Hepatocyte (in vitro differentiated cells): Measurements from ENCODE around the gene SMAD3. TPM values are rescaled to one million over a fixed set of nuclear protein-coding genes. Genes with fewer than 3 reads are reported as not detected.

Experiments used
- DNase-seq: peaks from one replicate; pipeline ENCODE4 v3.0.0-alpha.2; 2016; ENCODE audit warnings: low spot score
- H2AFZ ChIP-seq: fragments of 200-600 bp; sonication (generic); 2 replicates; pipeline ENCODE4 v1.6.0; 2016; ENCODE audit warnings: antibody characterized with exemption, mild to moderate bottlenecking
- H3K27ac ChIP-seq: fragments of 200-600 bp; sonication (generic); 2 replicates; pipeline ENCODE4 v1.5.1; 2016; ENCODE audit warnings: mild to moderate bottlenecking
- H3K27me3 ChIP-seq: fragments of 200-600 bp; sonication (generic); 2 replicates; pipeline ENCODE4 v1.6.1; 2016
- H3K36me3 ChIP-seq: fragments of 200-600 bp; sonication (generic); replicated peaks from 2 replicates; pipeline ENCODE4 v1.5.1; 2016; ENCODE audit warnings: low read depth; ENCODE audit not compliant: insufficient read depth
- H3K4me1 ChIP-seq: fragments of 200-600 bp; sonication (generic); 2 replicates; pipeline ENCODE4 v1.5.1; 2016; ENCODE audit warnings: mild to moderate bottlenecking, moderate library complexity; ENCODE audit not compliant: insufficient read depth
- H3K4me2 ChIP-seq: fragments of 200-600 bp; sonication (generic); 2 replicates; pipeline ENCODE4 v1.6.0; 2016
- H3K4me3 ChIP-seq: fragments of 200-600 bp; sonication (generic); 2 replicates; pipeline ENCODE4 v1.5.1; 2016; ENCODE audit warnings: mild to moderate bottlenecking
- H3K79me2 ChIP-seq: fragments of 200-600 bp; sonication (generic); 2 replicates; pipeline ENCODE4 v1.6.0; 2017; ENCODE audit warnings: mild to moderate bottlenecking
- H3K9me2 ChIP-seq: fragments of 200-600 bp; sonication (generic); replicated peaks from 2 replicates; pipeline ENCODE4 v1.6.0; 2017; ENCODE audit warnings: mild to moderate bottlenecking; ENCODE audit not compliant: insufficient read depth
- H3K9me3 ChIP-seq: fragments of 200-600 bp; sonication (generic); 2 replicates; pipeline ENCODE4 v1.5.1; 2016; ENCODE audit warnings: low read depth, mild to moderate bottlenecking
- H4K20me1 ChIP-seq: fragments of 200-600 bp; sonication (generic); 2 replicates; pipeline ENCODE4 v1.6.0; 2016; ENCODE audit warnings: mild to moderate bottlenecking; ENCODE audit not compliant: insufficient read depth, poor library complexity, severe bottlenecking
- CTCF ChIP-seq: fragments of 200-600 bp; sonication (generic); IDR thresholded peaks from 2 replicates; pipeline ENCODE4 v1.5.1; 2016; ENCODE audit warnings: antibody characterized with exemption, mild to moderate bottlenecking; ENCODE audit not compliant: poor library complexity
- EZH2 ChIP-seq: fragments of 200-600 bp; sonication (generic); IDR thresholded peaks from 2 replicates; pipeline ENCODE4 v1.6.1; 2016; ENCODE audit warnings: antibody characterized with exemption, mild to moderate bottlenecking, borderline replicate concordance
- EZH2phosphoT487 ChIP-seq: fragments of 200-600 bp; sonication (generic); IDR thresholded peaks from one replicate; pipeline ENCODE4 v1.6.1; 2018; ENCODE audit warnings: antibody characterized with exemption, mild to moderate bottlenecking, low read depth, moderate library complexity; ENCODE audit not compliant: unreplicated experiment, severe bottlenecking
- WGBS: methylation state at CpG from one replicate; pipeline ENCODE4 v1.1.6; 2016; ENCODE audit warnings: low lambda C conversion rate; ENCODE audit errors: missing lambda C conversion rate; 5-methylcytosine and 5-hydroxymethylcytosine counted together
- polyA plus RNA-seq: library from polyadenylated mRNA; unstranded; fragments of >200 nt; fragmentation: Nextera tagmentation; extraction: Ambion mirVana; gene quantifications from 2 replicates; pipeline ENCODE4 v1.2.1, GENCODE V29; 2016
- total RNA-seq: library from RNA; depleted of rRNA; stranded (reverse); fragments of >200 nt; gene quantifications from 2 replicates; pipeline ENCODE4 v1.2.3, GENCODE V29; 2014

SMAD3 gene
- total and polyA plus RNA-seq, 2 experiments from 2014 or later, result 24.7 to 32.2 TPM

GRCh38 chr15:67195305-67195704 is 129.9 kb downstream of the SMAD3 start:
- H3K27ac ChIP-seq, result no peak overlapping the region
- TF ChIP-seq EZH2phosphoT487 (no peak), EZH2 (no peak), CTCF (no peak)
- H3K79me2 ChIP-seq, result no peaks in the 10 kb centered on the region
- H3K9me3 ChIP-seq, result no peaks in the 10 kb centered on the region
- peaks cover 2% of the 10 kb centered on the region for H3K36me3 ChIP-seq
- H3K4me3 ChIP-seq, result no peak overlapping the region
- H3K9me2 ChIP-seq, result no peaks in the 10 kb centered on the region
- DNase-seq, result no peak
- peaks cover 22% of the 10 kb centered on the region for H3K4me1 ChIP-seq
- WGBS, result 93% methylated on average over 3 of the region's 3 CpGs
- H3K4me2 ChIP-seq, result no peak overlapping the region
- no peak overlapping the region for H2AFZ ChIP-seq
- no peaks in the 10 kb centered on the region for H4K20me1 ChIP-seq
- no peaks in the 10 kb centered on the region for H3K27me3 ChIP-seq

- no peak for DNase-seq
- WGBS, result 88% methylated on average over 6 of the region's 6 CpGs
- H3K27me3 ChIP-seq, result no peaks in the 10 kb centered on the region
- H3K4me3 ChIP-seq, result no peak overlapping the region
- TF ChIP-seq EZH2phosphoT487 (no peak), EZH2 (no peak), CTCF (no peak)
- no peaks in the 10 kb centered on the region for H3K9me3 ChIP-seq
- H3K79me2 ChIP-seq, result no peaks in the 10 kb centered on the region
- no peaks in the 10 kb centered on the region for H3K9me2 ChIP-seq
- no peaks in the 10 kb centered on the region for H4K20me1 ChIP-seq
- H3K27ac ChIP-seq, result peak overlapping the region; percentile 61
- peaks cover 25% of the 10 kb centered on the region for H3K4me1 ChIP-seq
- no peak overlapping the region for H2AFZ ChIP-seq
- H3K4me2 ChIP-seq, result no peak overlapping the region
- H3K36me3 ChIP-seq, result no peaks in the 10 kb centered on the region
Observed at GRCh38 chr15:67196222-67196621, 130.8 kb downstream of the SMAD3 start.

GRCh38 chr15:67196672-67197363 is 131.4 kb downstream of the SMAD3 start:
- H3K4me1 ChIP-seq, result peaks cover 31% of the 10 kb centered on the region
- H3K79me2 ChIP-seq, result no peaks in the 10 kb centered on the region
- H2AFZ ChIP-seq, result no peak overlapping the region
- H3K4me3 ChIP-seq, result no peak overlapping the region
- DNase-seq, result peak; percentile 37
- WGBS, result 81% methylated on average over 8 of the region's 8 CpGs
- H3K27ac ChIP-seq, result peak overlapping the region; percentile 61
- H3K9me3 ChIP-seq, result no peaks in the 10 kb centered on the region
- H4K20me1 ChIP-seq, result no peaks in the 10 kb centered on the region
- H3K4me2 ChIP-seq, result no peak overlapping the region
- H3K27me3 ChIP-seq, result no peaks in the 10 kb centered on the region
- no peaks in the 10 kb centered on the region for H3K9me2 ChIP-seq
- TF ChIP-seq EZH2, result no peak
- TF ChIP-seq CTCF, result no peak
- no peak for TF ChIP-seq EZH2phosphoT487
- H3K36me3 ChIP-seq, result no peaks in the 10 kb centered on the region
